Ishikawa (cell line): ENCODE data around the gene SHC2.

Source experiments
- CEBPB ChIP-seq: IDR thresholded peaks from 2 replicates; pipeline ENCODE4 v1.6.1; 2012
- CREB1 ChIP-seq: IDR thresholded peaks from 2 replicates; pipeline ENCODE4 v1.6.1; 2012; ENCODE audit warnings: low read depth
- EGR1 ChIP-seq: IDR thresholded peaks from 2 replicates; pipeline ENCODE4 v1.6.1; 2012
- EP300 ChIP-seq: IDR thresholded peaks from 2 replicates; pipeline ENCODE4 v1.6.1; 2012; ENCODE audit warnings: borderline replicate concordance
- FOXM1 ChIP-seq: IDR thresholded peaks from 2 replicates; pipeline ENCODE4 v1.6.1; 2012; ENCODE audit warnings: low read depth, borderline replicate concordance
- NFIC ChIP-seq: IDR thresholded peaks from 2 replicates; pipeline ENCODE4 v1.6.1; 2012
- RAD21 ChIP-seq: IDR thresholded peaks from 2 replicates; pipeline ENCODE4 v1.6.1; 2012; ENCODE audit warnings: low read depth
- REST ChIP-seq: IDR thresholded peaks from 2 replicates; pipeline ENCODE4 v1.6.1; 2012; ENCODE audit warnings: low read depth, mild to moderate bottlenecking
- TAF1 ChIP-seq: IDR thresholded peaks from 2 replicates; pipeline ENCODE4 v1.6.1; 2012; ENCODE audit warnings: low read depth, mild to moderate bottlenecking
- TCF12 ChIP-seq: IDR thresholded peaks from 2 replicates; pipeline ENCODE4 v1.6.1; 2012; ENCODE audit warnings: low read depth
- TEAD4 ChIP-seq: IDR thresholded peaks from 2 replicates; pipeline ENCODE4 v1.6.1; 2012
- YY1 ChIP-seq: IDR thresholded peaks from 2 replicates; pipeline ENCODE4 v1.6.1; 2012; ENCODE audit warnings: low read depth
- ZBTB7A ChIP-seq: IDR thresholded peaks from 2 replicates; pipeline ENCODE4 v1.6.1; 2012; ENCODE audit warnings: low read depth
- TF ChIP-seq, protein P1 (sequence below): IDR thresholded peaks from 2 replicates; pipeline ENCODE4 v1.6.1; 2012
- TF ChIP-seq, protein P2 (sequence below): IDR thresholded peaks from 2 replicates; pipeline ENCODE4 v1.6.1; 2012

Gene SHC2

DNA sequence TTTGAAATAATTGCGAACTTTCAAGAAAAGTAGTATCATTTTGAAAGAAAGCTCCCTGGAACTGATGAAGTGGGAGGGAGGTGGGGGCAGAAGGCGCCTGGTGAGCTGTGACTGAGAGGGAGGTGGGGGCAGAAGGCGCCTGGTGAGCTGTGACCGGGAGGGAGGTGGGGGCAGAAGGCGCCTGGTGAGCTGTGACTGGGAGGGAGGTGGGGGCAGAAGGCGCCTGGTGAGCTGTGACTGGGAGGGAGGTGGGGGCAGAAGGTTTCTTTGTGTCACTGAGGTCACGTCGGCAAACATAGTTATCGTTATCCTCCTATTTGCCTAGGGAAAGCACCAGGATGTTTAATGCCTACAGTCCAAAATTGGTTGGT, 76.0 kb downstream of the SHC2 start:
- TF ChIP-seq RAD21 (no peak), FOXM1 (no peak)

DNA sequence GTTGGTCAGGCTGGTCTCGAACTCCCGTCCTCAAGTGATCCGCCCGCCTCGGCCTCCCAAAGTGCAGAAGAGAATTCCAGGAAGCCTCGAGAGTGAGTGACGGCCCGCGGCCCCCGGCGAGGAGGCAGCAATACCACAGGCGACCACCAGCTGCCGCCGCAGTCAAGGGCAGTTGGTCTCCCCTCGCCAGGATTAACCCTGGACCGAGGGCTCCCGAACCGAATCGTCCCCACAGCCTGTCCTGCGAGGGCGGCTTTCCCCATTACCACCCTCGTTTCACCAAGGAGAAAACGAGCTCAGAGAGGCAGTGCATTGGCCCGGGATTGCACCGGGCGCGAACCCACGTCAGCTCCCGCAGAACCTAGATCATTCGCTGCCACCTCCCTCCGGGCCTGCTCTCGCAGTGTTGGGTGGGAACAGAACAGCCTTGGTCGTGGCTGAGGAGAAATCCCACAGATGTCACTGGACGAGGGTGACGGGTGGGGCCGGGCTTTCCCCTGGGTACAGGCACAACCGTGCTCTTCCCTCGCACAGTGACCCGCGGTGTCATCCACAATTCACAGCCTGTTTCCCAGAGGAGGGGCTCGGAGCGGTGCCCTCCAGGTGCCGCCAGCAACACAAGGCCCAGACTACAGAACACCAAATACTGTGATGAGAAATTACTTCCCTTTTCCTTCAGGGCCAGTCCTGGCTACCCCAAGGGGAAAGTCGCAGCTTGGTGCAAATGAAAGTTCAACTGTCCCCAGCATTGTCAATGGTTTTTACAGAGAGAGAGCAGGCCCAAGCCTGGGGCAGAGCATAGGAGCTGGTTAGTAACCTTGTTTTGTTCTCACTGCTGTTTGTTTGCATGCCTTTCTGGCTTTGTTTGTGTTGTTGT, 76.7 kb downstream of the SHC2 start:
- TF ChIP-seq, protein P1, sequence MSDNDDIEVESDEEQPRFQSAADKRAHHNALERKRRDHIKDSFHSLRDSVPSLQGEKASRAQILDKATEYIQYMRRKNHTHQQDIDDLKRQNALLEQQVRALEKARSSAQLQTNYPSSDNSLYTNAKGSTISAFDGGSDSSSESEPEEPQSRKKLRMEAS = no peak
- TF ChIP-seq EGR1 (no peak), RAD21 (peak; percentile 53), EP300 (no peak)

DNA sequence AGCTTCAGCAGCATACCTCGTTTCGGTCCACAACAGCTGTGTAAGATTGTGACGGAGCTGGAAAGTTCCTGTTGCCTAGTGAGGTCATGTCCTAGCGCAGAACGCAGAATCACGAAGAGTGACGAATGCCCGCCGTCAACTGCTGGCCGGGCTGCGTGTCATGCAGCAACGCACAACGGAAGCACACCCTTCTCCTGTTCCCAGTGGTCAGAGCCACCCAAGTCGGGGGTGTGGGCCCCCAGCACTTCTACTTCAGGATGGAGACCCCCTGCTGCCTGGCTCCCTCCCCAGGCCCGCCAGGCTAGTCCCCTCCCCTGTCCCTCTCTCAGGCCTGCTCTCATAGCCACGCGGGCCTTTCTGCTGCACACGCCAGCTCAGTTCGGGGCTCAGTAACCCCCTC, 77.8 kb downstream of the SHC2 start:
- TF ChIP-seq REST (no peak), TCF12 (no peak), CEBPB (no peak), FOXM1 (no peak), CREB1 (no peak), NFIC (no peak)
- TF ChIP-seq, protein P2, sequence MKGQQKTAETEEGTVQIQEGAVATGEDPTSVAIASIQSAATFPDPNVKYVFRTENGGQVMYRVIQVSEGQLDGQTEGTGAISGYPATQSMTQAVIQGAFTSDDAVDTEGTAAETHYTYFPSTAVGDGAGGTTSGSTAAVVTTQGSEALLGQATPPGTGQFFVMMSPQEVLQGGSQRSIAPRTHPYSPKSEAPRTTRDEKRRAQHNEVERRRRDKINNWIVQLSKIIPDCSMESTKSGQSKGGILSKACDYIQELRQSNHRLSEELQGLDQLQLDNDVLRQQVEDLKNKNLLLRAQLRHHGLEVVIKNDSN = no peak

DNA sequence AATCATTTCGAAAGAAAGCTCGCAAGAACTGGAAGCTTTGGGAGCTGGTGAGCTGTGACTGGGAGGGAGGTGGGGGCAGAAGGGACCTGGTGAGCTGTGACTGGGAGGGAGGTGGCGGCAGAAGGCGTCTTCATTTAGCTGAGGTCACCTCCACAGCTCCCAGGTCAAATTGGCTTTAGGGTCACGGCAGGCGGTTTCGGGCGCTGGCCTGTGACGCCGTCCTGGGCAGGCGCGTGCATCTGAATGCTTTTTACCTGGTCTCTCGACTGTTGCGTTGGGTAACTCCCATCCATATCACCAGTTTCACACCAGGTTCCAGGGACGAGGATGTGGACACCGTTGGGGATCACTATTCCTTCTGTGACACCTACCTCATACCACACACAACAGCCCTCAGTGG, 81.0 kb downstream of the SHC2 start:
- TF ChIP-seq EGR1 (no peak), TCF12 (no peak)

DNA sequence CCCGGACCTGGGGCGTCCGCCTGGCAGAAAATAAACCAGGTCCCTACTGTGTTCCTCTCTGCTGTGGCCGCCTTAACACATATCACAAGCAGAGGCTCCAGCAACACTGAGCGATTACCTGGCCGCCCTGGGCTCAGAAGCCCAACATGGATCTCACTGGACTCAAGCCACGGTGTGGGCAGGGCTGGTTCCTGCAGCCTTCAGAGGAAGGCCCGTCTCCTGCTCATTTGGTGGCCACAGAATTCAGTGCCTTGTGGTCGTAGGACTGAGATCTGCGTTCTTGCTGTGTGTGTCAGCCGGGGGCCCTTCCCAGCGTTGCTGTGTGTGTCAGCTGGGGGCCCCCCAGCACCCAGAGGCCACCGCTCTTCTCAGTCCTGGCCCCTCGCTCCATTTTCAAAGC, 82.1 kb downstream of the SHC2 start:
- no peak for TF ChIP-seq CEBPB
- no peak for TF ChIP-seq ZBTB7A

GRCh38 chr19:377801-378581, 82.8 kb downstream of the SHC2 start:
- no peak for TF ChIP-seq EP300
- TF ChIP-seq CEBPB = no peak
- no peak for TF ChIP-seq YY1
- no peak for TF ChIP-seq REST
- no peak for TF ChIP-seq NFIC
- no peak for TF ChIP-seq TEAD4
- TF ChIP-seq ZBTB7A = no peak
- TF ChIP-seq, protein P1 = no peak
- TF ChIP-seq TAF1 = no peak

DNA sequence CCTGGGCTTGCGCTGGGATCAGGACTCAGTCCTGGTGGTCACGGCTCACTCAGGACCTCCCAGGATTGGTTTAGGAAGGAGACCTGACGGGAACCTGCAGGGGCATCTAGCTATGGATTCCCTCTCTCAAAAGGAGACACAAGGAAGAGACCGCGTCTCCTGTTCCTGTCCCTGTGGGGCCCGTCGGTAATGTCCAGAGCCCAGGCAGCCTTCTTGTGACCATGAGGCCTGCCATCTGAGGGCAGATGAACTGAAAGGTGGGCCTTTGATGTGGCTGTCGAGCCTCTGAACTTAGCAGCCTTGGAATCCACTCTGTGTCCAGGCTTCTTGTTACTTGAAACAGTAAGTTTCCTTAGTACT, 84.7 kb downstream of the SHC2 start:
- TF ChIP-seq RAD21 (no peak), TAF1 (no peak), FOXM1 (no peak), EGR1 (no peak), NFIC (no peak), CREB1 (no peak)
- TF ChIP-seq, protein P1 = no peak
